K562 treated with DMSO at 1 percent for 48 hours (cell line): ENCODE results near the gene TRPV6. TPM values are rescaled to one million over a fixed set of nuclear protein-coding genes. Genes with fewer than 3 reads are reported as not detected.

Experiments used
- total RNA-seq: library from RNA; unstranded; fragments of 300-600 nt; gene quantifications from 2 replicates; pipeline ENCODE4 v1.2.3, GENCODE V29; 2022; ENCODE audit warnings: low replicate concordance; ENCODE audit errors: extremely low read depth

Gene TRPV6
- not detected in 2 replicates for total RNA-seq

DNA sequence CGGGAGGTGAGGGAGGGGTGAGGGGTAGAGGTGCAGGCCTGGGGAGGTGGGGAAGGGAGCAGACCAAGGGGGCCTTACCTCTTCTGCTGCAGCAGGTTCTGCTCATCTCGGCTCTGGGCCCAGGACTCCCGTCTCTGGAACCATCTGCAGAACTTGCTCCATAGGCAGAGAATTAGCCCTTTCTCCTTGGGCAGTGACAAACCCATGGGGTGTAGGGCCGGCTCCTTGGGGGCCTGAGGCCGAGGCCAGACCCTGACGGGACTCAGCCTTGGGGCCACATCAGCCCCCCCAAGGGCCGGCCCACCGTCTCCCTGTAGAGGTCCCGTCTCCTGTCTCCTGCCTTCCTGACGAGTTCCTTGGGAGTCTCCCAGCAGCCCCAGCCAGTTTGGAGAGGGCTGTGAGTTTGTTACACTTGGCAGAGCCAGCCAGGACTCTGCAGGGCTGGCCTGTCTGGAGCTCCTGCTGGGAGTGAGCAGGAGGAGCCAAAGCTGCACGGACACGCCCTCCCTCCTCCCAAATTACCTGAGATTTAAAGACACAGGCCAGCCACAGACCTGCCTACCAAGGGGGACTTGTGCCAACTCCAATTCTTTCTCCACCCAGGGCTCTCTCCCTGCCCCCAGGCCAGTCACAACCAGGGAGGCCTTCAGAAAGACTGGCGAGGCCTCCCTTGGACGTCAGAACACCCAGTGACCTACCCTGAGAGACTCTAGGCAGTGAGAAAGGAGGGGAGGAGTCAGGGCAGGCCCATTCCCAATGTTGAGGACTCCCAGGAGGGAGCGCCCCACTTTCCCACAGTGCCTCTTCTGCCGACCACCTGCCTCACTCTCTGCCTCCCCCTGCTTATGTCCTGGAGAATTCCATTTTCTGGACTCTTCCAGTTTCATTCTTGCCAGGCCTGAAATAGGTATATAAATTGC is at the start of gene TRPV6:
Gene TRPV6, minus strand, starts transcription at position 435 of the 920 bp plus-strand sequence.

DNA sequence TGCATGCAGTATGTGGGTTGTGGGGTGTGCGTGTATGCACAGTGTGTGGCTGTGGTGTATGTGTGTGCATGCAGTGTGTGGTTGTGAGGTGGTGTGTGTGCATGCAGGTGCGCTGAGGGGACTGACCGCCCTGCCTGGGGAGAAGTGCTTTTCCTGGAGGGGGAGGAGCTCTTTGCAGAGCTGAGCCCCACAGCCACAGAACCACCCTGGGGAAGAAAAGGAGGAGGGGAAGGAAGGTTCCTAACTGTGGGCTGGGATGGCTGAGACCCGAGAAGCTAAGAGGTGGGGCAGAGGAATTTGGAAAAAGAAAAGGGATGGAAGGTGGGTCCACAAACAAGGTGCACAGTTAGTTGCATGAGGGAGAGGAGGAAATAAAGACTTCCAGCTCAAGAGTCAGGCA is 48.1 kb upstream of the TRPV6 start, which contains the start of gene TRPV5:
Gene TRPV5, minus strand, starts transcription at position 123 of the 400 bp plus-strand sequence. CDS start 287 bp downstream, outside the sequence.

DNA sequence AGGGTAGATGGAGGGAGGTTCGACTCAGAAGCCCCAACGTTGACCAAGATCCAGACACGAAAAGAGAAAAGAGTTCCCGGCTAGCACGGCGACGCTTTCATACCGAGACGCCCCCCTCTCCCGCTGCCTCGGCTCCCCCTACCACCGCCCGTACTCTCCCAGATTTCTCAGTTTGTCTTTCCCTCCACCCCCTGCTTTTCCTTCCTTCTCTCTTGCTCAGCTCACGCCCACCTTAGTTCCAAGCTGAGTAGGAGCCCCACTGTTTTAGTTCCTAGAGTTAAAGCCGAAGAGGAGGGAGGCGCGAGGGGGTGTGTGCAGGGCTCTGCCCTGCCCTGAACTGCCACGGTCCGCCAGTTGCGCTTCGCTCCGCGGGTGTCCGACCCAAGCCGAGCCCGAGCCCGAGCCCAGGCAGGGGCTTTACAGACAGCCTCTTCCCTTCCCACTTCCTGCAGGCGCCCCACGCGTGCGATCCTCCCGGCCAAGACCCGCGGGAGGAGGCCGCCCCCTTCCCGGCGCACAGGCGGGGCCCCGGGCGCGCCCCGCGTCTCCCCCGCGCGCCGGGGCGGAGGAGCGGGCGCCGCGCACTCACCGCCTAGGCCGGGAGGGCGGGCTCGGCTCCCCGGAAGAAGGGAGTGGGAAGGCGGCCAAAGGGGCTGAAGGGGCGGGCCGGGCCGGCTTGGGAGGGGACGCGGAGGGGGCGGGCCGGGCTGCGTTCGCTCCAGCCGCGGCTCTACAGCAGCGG is 31.0 kb downstream of the TRPV6 start, which contains the start of gene EPHB6:
Gene EPHB6, plus strand, starts transcription at position 705 of the 742 bp plus-strand sequence. CDS start 8,152 bp downstream, outside the sequence.

Other genes with a start within 250 kb of the TRPV6 start
- gene PRSS1, start 136.3 kb downstream of the TRPV6 start, total RNA-seq: not detected in 2 replicates
- not detected in 2 replicates for gene PRSS2, start 114.8 kb downstream of the TRPV6 start, total RNA-seq
- gene EPHB6, start 30.7 kb downstream of the TRPV6 start, total RNA-seq: not detected in 2 replicates
- gene TRPV5, start 48.0 kb upstream of the TRPV6 start, total RNA-seq: not detected in 2 replicates
- not detected in 2 replicates for gene LLCFC1, start 53.7 kb upstream of the TRPV6 start, total RNA-seq
- gene KEL, start 76.6 kb upstream of the TRPV6 start, total RNA-seq: not detected in 2 replicates
- gene OR9A2, start 141.4 kb upstream of the TRPV6 start, total RNA-seq: not detected in 2 replicates
- gene OR6V1, start 166.6 kb upstream of the TRPV6 start, total RNA-seq: not detected in 2 replicates
- not detected in 2 replicates for gene PIP, start 246.3 kb upstream of the TRPV6 start, total RNA-seq